Measurements from ENCODE around the gene KIF3B. TPM values are rescaled to one million over a fixed set of nuclear protein-coding genes. Genes with fewer than 3 reads are reported as not detected.

Gene KIF3B
- total and polyA plus RNA-seq, 2 of the 13 experiments (the other 11 are each of a cell fraction or from before 2014, with no cell fraction given) = 23.6 to 28.8 TPM

DNA sequence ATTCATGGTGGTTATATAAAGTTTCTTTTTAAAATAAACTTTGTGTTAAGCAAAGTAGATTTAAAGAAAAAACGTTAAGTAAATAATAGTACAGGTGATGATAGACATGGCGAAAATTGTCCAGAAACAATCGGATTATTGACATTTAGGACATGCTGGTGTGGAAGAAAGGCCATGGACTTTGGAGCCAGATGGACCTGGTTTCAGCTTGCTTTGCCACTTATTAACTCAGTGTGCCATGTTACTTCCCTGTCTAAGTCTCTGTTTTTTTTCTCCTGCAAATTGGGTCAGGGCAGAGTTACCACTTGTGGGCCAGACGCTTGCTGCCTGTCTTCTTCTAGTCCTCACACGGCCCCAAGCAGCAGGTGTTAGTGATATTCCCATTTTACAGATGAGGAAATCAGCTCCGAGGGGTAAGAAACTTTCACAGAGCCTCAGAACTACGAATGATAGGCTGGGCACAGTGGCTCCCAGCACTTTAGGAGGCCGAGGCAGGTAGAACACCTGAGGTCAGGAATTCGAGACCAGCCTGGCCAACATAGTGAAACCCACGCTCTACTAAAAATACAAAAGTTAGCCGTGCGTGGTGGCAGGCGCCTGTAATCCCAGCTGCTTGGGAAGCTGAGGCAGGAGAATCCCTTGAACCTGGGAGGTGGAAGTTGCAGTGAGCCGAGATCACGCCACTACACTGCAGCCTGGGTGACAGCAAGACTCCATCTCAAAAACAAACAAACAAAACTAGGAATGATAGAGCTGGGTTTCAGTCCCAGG, 12.4 kb downstream of the KIF3B start (continued):
- peak; percentile 55; the same call in 1 of the 2 replicates for TF ChIP-seq ZNF281 (CRISPR knock-in tag; IDR thresholded peaks at IDR 0.05; ENCODE audit: borderline replicate concordance)
- peak; percentile 96; the same call in 1 of the 2 replicates for TF ChIP-seq ZNF598 (CRISPR knock-in tag; IDR thresholded peaks at IDR 0.05; ENCODE audit: borderline replicate concordance)
- TF ChIP-seq ZNF574 (CRISPR knock-in tag; IDR thresholded peaks at IDR 0.05) = peak; percentile 89
- peak; percentile 57; the same call in 1 of the 2 replicates for TF ChIP-seq TAF1 (CRISPR knock-in tag; IDR thresholded peaks at IDR 0.05)
- TF ChIP-seq ZNF703 (CRISPR knock-in tag; IDR thresholded peaks at IDR 0.05; ENCODE audit: borderline replicate concordance) = no peak
- peak; percentile 73 for TF ChIP-seq GATAD1 (CRISPR knock-in tag; IDR thresholded peaks at IDR 0.05)
- TF ChIP-seq RXRA (CRISPR knock-in tag; IDR thresholded peaks at IDR 0.05) = peak; percentile 82
- TF ChIP-seq, protein P1, sequence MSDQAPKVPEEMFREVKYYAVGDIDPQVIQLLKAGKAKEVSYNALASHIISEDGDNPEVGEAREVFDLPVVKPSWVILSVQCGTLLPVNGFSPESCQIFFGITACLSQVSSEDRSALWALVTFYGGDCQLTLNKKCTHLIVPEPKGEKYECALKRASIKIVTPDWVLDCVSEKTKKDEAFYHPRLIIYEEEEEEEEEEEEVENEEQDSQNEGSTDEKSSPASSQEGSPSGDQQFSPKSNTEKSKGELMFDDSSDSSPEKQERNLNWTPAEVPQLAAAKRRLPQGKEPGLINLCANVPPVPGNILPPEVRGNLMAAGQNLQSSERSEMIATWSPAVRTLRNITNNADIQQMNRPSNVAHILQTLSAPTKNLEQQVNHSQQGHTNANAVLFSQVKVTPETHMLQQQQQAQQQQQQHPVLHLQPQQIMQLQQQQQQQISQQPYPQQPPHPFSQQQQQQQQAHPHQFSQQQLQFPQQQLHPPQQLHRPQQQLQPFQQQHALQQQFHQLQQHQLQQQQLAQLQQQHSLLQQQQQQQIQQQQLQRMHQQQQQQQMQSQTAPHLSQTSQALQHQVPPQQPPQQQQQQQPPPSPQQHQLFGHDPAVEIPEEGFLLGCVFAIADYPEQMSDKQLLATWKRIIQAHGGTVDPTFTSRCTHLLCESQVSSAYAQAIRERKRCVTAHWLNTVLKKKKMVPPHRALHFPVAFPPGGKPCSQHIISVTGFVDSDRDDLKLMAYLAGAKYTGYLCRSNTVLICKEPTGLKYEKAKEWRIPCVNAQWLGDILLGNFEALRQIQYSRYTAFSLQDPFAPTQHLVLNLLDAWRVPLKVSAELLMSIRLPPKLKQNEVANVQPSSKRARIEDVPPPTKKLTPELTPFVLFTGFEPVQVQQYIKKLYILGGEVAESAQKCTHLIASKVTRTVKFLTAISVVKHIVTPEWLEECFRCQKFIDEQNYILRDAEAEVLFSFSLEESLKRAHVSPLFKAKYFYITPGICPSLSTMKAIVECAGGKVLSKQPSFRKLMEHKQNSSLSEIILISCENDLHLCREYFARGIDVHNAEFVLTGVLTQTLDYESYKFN (CRISPR knock-in tag; conservative IDR thresholded peaks at IDR 0.05) = peak; percentile 100
- peak; percentile 81 for TF ChIP-seq ELF1 (CRISPR knock-in tag; IDR thresholded peaks at IDR 0.05)
- TF ChIP-seq, protein P2, sequence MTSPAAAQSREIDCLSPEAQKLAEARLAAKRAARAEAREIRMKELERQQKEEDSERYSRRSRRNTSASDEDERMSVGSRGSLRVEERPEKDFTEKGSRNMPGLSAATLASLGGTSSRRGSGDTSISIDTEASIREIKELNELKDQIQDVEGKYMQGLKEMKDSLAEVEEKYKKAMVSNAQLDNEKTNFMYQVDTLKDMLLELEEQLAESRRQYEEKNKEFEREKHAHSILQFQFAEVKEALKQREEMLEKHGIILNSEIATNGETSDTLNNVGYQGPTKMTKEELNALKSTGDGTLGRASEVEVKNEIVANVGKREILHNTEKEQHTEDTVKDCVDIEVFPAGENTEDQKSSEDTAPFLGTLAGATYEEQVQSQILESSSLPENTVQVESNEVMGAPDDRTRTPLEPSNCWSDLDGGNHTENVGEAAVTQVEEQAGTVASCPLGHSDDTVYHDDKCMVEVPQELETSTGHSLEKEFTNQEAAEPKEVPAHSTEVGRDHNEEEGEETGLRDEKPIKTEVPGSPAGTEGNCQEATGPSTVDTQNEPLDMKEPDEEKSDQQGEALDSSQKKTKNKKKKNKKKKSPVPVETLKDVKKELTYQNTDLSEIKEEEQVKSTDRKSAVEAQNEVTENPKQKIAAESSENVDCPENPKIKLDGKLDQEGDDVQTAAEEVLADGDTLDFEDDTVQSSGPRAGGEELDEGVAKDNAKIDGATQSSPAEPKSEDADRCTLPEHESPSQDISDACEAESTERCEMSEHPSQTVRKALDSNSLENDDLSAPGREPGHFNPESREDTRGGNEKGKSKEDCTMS (CRISPR knock-in tag; conservative IDR thresholded peaks at IDR 0.05) = no peak
- TF ChIP-seq TAF15 (IDR thresholded peaks at IDR 0.05; ENCODE audit: low read depth, low read length, poor library complexity, severe bottlenecking) = no peak
- TF ChIP-seq, protein P3, sequence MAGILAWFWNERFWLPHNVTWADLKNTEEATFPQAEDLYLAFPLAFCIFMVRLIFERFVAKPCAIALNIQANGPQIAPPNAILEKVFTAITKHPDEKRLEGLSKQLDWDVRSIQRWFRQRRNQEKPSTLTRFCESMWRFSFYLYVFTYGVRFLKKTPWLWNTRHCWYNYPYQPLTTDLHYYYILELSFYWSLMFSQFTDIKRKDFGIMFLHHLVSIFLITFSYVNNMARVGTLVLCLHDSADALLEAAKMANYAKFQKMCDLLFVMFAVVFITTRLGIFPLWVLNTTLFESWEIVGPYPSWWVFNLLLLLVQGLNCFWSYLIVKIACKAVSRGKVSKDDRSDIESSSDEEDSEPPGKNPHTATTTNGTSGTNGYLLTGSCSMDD (CRISPR knock-in tag; IDR thresholded peaks at IDR 0.05) = 0 out of 2 replicates have a peak, but pooled peaks have one; percentile 74
- TF ChIP-seq PTBP1 (IDR thresholded peaks at IDR 0.05; ENCODE audit: low read depth, low read length, poor library complexity, severe bottlenecking) = no peak
